GM21367 (cell line): ENCODE data around the gene TMOD2.
A peak's percentile ranks its signal among the peaks of the same experiment; 100 is the strongest.

Experiments used
- ATAC-seq: cut with Tn5 transposase; IDR thresholded peaks from one replicate; pipeline ENCODE4 v1.9.1; 2021; ENCODE audit not compliant: unreplicated experiment

The TMOD2 gene

GRCh38 chr15:51750792-51751696 is at the start of gene TMOD2:
TMOD2 (plus strand) TSS chr15:51751597; CDS start chr15:51766442, 14,845 bp downstream.
- ATAC-seq, result peak; percentile 62

- no peak for ATAC-seq
Observed at GRCh38 chr15:51702710-51703109, 48.7 kb upstream of the TMOD2 start.

GRCh38 chr15:51706291-51706690 is 45.1 kb upstream of the TMOD2 start:
- no peak for ATAC-seq

GRCh38 chr15:51706926-51707608 is 44.3 kb upstream of the TMOD2 start:
- ATAC-seq, result no peak

GRCh38 chr15:51708013-51708412 is 43.4 kb upstream of the TMOD2 start:
- ATAC-seq, result no peak

GRCh38 chr15:51709031-51709430 is 42.4 kb upstream of the TMOD2 start:
- ATAC-seq, result no peak

GRCh38 chr15:51714162-51714561 is 37.2 kb upstream of the TMOD2 start:
- no peak for ATAC-seq

GRCh38 chr15:51714911-51715310 is 36.5 kb upstream of the TMOD2 start:
- no peak for ATAC-seq

- no peak for ATAC-seq
Observed at GRCh38 chr15:51718219-51718618, 33.2 kb upstream of the TMOD2 start.

- no peak for ATAC-seq
Observed at GRCh38 chr15:51718746-51719145, 32.7 kb upstream of the TMOD2 start.

GRCh38 chr15:51720201-51720995 is 31.0 kb upstream of the TMOD2 start:
- no peak for ATAC-seq

GRCh38 chr15:51721199-51721960 is 30.0 kb upstream of the TMOD2 start:
- ATAC-seq, result no peak

GRCh38 chr15:51724199-51724598 is 27.2 kb upstream of the TMOD2 start:
- ATAC-seq, result no peak

GRCh38 chr15:51724673-51725072 is 26.7 kb upstream of the TMOD2 start:
- no peak for ATAC-seq

- ATAC-seq, result peak; percentile 67
Observed at GRCh38 chr15:51726302-51727073, 24.9 kb upstream of the TMOD2 start.

GRCh38 chr15:51727141-51727897 is 24.1 kb upstream of the TMOD2 start:
- no peak for ATAC-seq

- ATAC-seq, result peak; percentile 46
Observed at GRCh38 chr15:51731549-51732267, 19.7 kb upstream of the TMOD2 start.

GRCh38 chr15:51732646-51733045 is 18.8 kb upstream of the TMOD2 start:
- no peak for ATAC-seq
